Measurements from ENCODE around the gene FGFBP2. TPM values are rescaled to one million over a fixed set of nuclear protein-coding genes. Genes with fewer than 3 reads are reported as not detected.
"Not testable (repeated sequence)": the region's sequence is repeated elsewhere in the genome, so short reads cannot be mapped to it uniquely, and the experiment has no call there.

FGFBP2 gene
- total RNA-seq, 6 donors from 2014 or later, result 1.8 to 9.7 (median 3.8) TPM; not detected in 1

- Histone ChIP-seq H3K9me3 (no peaks in the 10 kb centered on the region), H3K36me3 (no peaks in the 10 kb centered on the region), H3K4me1 (peaks cover 0 to 4% (median 0%) of the 10 kb centered on the region in 4 donors), H3K4me3 (no peak overlapping the region), H3K27ac (no peak overlapping the region), H3K27me3 (no peaks in the 10 kb centered on the region)
- TF ChIP-seq CTCF (IDR thresholded peaks at IDR 0.05), result no peak
- no peak for TF ChIP-seq POLR2AphosphoS5 (IDR thresholded peaks at IDR 0.05)
- no peak for TF ChIP-seq EP300 (IDR thresholded peaks at IDR 0.05)
- no peak for TF ChIP-seq POLR2A (IDR thresholded peaks at IDR 0.05)
- DNase-seq, result no peak
- 95 to 97% methylated on average over 1 of the region's 1 CpG for WGBS, 2 donors
- no peak for ATAC-seq (ENCODE audit: low FRiP score in 2 of 2)
These were observed 41.4 kb downstream of the FGFBP2 start for GRCh38 chr4:15921592-15921932.

- 58 to 81% methylated on average over 4 of the region's 4 CpGs for WGBS, 2 donors
- H3K36me3 ChIP-seq, result no peaks in the 10 kb centered on the region
- no peaks in the 10 kb centered on the region for H3K9me3 ChIP-seq
- ATAC-seq (ENCODE audit: low FRiP score in 2 of 2), result peak; percentile 72 to 74
- H3K4me3 ChIP-seq, result no peak overlapping the region
- H3K27ac ChIP-seq, result no peak overlapping the region
- DNase-seq, result peak in 1 of 2 donors; percentile 86
- TF ChIP-seq CTCF (IDR thresholded peaks at IDR 0.05), result no peak
- peak in 1 of 2 donors; percentile 53 for TF ChIP-seq POLR2AphosphoS5 (IDR thresholded peaks at IDR 0.05)
- peak in 1 of 4 donors; percentile 18 for TF ChIP-seq EP300 (IDR thresholded peaks at IDR 0.05)
- H3K27me3 ChIP-seq, result no peaks in the 10 kb centered on the region
- H3K4me1 ChIP-seq, result peaks cover 0 to 4% (median 0%) of the 10 kb centered on the region in 4 donors
These were observed 42.0 kb downstream of the FGFBP2 start for GRCh38 chr4:15920723-15921591.

- ATAC-seq (ENCODE audit: low FRiP score in 2 of 2), result peak; percentile 15 to 71
These were observed 44.4 kb downstream of the FGFBP2 start for GRCh38 chr4:15918484-15919129.

GRCh38 chr4:15917297-15917696 lies 45.7 kb downstream of the FGFBP2 start:
- WGBS, 2 donors, result 91 to 94% methylated on average over 2 of the region's 2 CpGs
- H3K4me1 ChIP-seq, result peaks cover 0 to 4% (median 0%) of the 10 kb centered on the region in 4 donors
- H3K27me3 ChIP-seq, result no peaks in the 10 kb centered on the region
- TF ChIP-seq EP300 (IDR thresholded peaks at IDR 0.05) (no peak), POLR2AphosphoS5 (IDR thresholded peaks at IDR 0.05) (no peak), CTCF (IDR thresholded peaks at IDR 0.05) (no peak), POLR2A (IDR thresholded peaks at IDR 0.05) (no peak)
- no peaks in the 10 kb centered on the region for H3K36me3 ChIP-seq
- H3K27ac ChIP-seq, result no peak overlapping the region
- ATAC-seq (ENCODE audit: low FRiP score in 2 of 2) (no peak), DNase-seq (no peak)
- no peak overlapping the region for H3K4me3 ChIP-seq
- H3K9me3 ChIP-seq, result no peaks in the 10 kb centered on the region

More at GRCh38 chr4:15918484-15919129, 44.4 kb downstream of the FGFBP2 start:
- TF ChIP-seq POLR2A (IDR thresholded peaks at IDR 0.05), result no peak
- TF ChIP-seq POLR2AphosphoS5 (IDR thresholded peaks at IDR 0.05), result no peak
- no peak for TF ChIP-seq CTCF (IDR thresholded peaks at IDR 0.05)
- TF ChIP-seq EP300 (IDR thresholded peaks at IDR 0.05), result no peak
- Histone ChIP-seq H3K36me3 (no peaks in the 10 kb centered on the region), H3K4me1 (peaks cover 0 to 4% (median 0%) of the 10 kb centered on the region in 4 donors), H3K27me3 (no peaks in the 10 kb centered on the region), H3K4me3 (no peak overlapping the region), H3K9me3 (no peaks in the 10 kb centered on the region), H3K27ac (no peak overlapping the region)
- peak in 1 of 2 donors; percentile 56 for DNase-seq
- WGBS, 2 donors, result 45 to 84% methylated on average over 3 to 4 of the region's 4 CpGs

GRCh38 chr4:15916358-15916757 lies 46.6 kb downstream of the FGFBP2 start:
- WGBS, 2 donors, result 88 to 91% methylated on average over 9 of the region's 9 CpGs
- H3K27ac ChIP-seq, H3K9me3 ChIP-seq: not testable (repeated sequence)

More at GRCh38 chr4:15916358-15916757, 46.6 kb downstream of the FGFBP2 start:
- H3K27me3 ChIP-seq; DNase-seq; ATAC-seq (ENCODE audit: low FRiP score in 2 of 2); H3K36me3 ChIP-seq; H3K4me1 ChIP-seq; H3K4me3 ChIP-seq: not testable (repeated sequence)

Data from upper lobe of left lung (tissue), 6 donors.